GM12878 (cell line): ENCODE results near the gene NSG2. TPM values are rescaled to one million over a fixed set of nuclear protein-coding genes. Genes with fewer than 3 reads are reported as not detected.

ENCODE experiments used
- ATAC-seq: fragments of 200-7000 bp; cut with Tn5 transposase; 3 replicates; pipeline ENCODE4 v1.9.1; 2020; ENCODE audit warnings: mild to moderate bottlenecking, moderate library complexity
- BruUV-seq: library from RNA; stranded (reverse); fragments of 400-500 nt; replicated peaks from 2 replicates; lab custom pipeline; 2021; lab: Mats Ljungman, UMichigan
- CTCF ChIA-PET: fragments of 300-600 bp; sonication (Branson Sonifier 250); formaldehyde crosslinking; extraction: SDS; loops from one replicate; lab custom pipeline; 2021; ENCODE audit warnings: inconsistent platforms; lab: Yijun Ruan, JAX
- POLR2A ChIA-PET: fragments of 350-600 bp; formaldehyde crosslinking; extraction: SDS; loops from one replicate; lab custom pipeline; 2021; ENCODE audit warnings: inconsistent platforms; lab: Charles Lee
- RAD21 ChIA-PET: fragments of 300-600 bp; sonication (Branson Sonifier 250); formaldehyde crosslinking; loops from one replicate; lab custom pipeline; 2023; ENCODE audit warnings: antibody characterized with exemption; ENCODE audit not compliant: unreplicated experiment; lab: Charles Lee
- SMC1A ChIA-PET: fragments of 300-600 bp; sonication (Branson Sonifier 250); formaldehyde crosslinking; loops from one replicate; lab custom pipeline; 2023; ENCODE audit not compliant: unreplicated experiment, uncharacterized antibody; lab: Charles Lee
- DNase-seq: peaks from one replicate; pipeline ENCODE4 v3.0.0-alpha.2; 2011; ENCODE audit warnings: low read depth, low spot score
- FAIRE-seq: peaks from 3 replicates; lab custom pipeline; 2011; peaks lifted over from hg19 to GRCh38; lab: Jason Lieb, UNC
- H2AFZ ChIP-seq: 2 replicates; pipeline ENCODE4 v1.6.0; 2011; ENCODE audit warnings: low read depth, low read length, control low read depth; ENCODE audit not compliant: control insufficient read depth
- H3K27ac ChIP-seq: 2 replicates; pipeline ENCODE4 v1.5.1; 2011; ENCODE audit warnings: control low read depth; ENCODE audit not compliant: control insufficient read depth, insufficient read depth
- H3K27me3 ChIP-seq, 2 experiments: replicated peaks in 1 of 2; 2 replicates each; pipeline versions ENCODE4 v1.6.0 to v1.6.1; 2011; ENCODE audit warnings: low read length in 1 of 2; ENCODE audit not compliant: control insufficient read depth in 2 of 2, insufficient read depth in 2 of 2
- H3K36me3 ChIP-seq, 2 experiments: 2 replicates each; pipeline ENCODE4 v1.5.1; 2011; ENCODE audit warnings: low read length in 1 of 2; ENCODE audit not compliant: control insufficient read depth in 2 of 2, insufficient read depth in 2 of 2
- H3K4me1 ChIP-seq: 2 replicates; pipeline ENCODE4 v1.6.1; 2011; ENCODE audit warnings: mild to moderate bottlenecking, low read length, moderate library complexity, mixed read lengths; ENCODE audit not compliant: control insufficient read depth, insufficient read depth
- H3K4me2 ChIP-seq: 2 replicates; pipeline ENCODE4 v1.6.0; 2011; ENCODE audit warnings: control low read depth; ENCODE audit not compliant: control insufficient read depth, insufficient read depth
- H3K4me3 ChIP-seq: fragments of 200-600 bp; sonication (generic); 2 replicates; pipeline ENCODE4 v1.5.1; 2016
- H3K79me2 ChIP-seq: 2 replicates; pipeline ENCODE4 v1.6.0; 2011; ENCODE audit warnings: low read length; ENCODE audit not compliant: control insufficient read depth, insufficient read depth
- H3K9ac ChIP-seq: 2 replicates; pipeline ENCODE4 v1.8.0; 2011; ENCODE audit warnings: low read length, control low read depth, mixed read lengths; ENCODE audit not compliant: control insufficient read depth, insufficient read depth
- H3K9me3 ChIP-seq: replicated peaks from 3 replicates; pipeline ENCODE4 v1.5.1; 2011; ENCODE audit warnings: mild to moderate bottlenecking, low read length; ENCODE audit not compliant: control insufficient read depth, insufficient read depth
- H4K20me1 ChIP-seq: 2 replicates; pipeline ENCODE4 v1.6.0; 2011; ENCODE audit not compliant: control insufficient read depth, insufficient read depth
- BCL11A ChIP-seq: IDR thresholded peaks from 2 replicates; pipeline ENCODE4 v1.6.1; 2011; ENCODE audit warnings: low read depth, low read length
- CBFB ChIP-seq: IDR thresholded peaks from 2 replicates; pipeline ENCODE4 v1.6.1; 2016; ENCODE audit warnings: antibody characterized with exemption, low read depth
- CBX3 ChIP-seq: fragments of 200-600 bp; sonication (generic); IDR thresholded peaks from 2 replicates; pipeline ENCODE4 v1.6.1; 2016; ENCODE audit warnings: low read depth, borderline replicate concordance
- EGR1 ChIP-seq, 2 experiments: IDR thresholded peaks; 1 replicate in 1 of 2; 2 replicates in 1 of 2; pipeline ENCODE4 v1.6.1; 2011 to 2012; ENCODE audit warnings: low read depth in 2 of 2, low read length in 2 of 2, borderline replicate concordance in 1 of 2, mild to moderate bottlenecking in 1 of 2, moderate library complexity in 1 of 2
- ESRRA ChIP-seq: IDR thresholded peaks from 2 replicates; pipeline ENCODE4 v1.6.1; 2012; ENCODE audit warnings: mild to moderate bottlenecking, low read length, improper control_type of control experiment
- FOXK2 ChIP-seq: fragments of 450-650 bp; IDR thresholded peaks from 2 replicates; pipeline ENCODE4 v1.6.1; 2017; ENCODE audit warnings: mild to moderate bottlenecking, moderate library complexity
- HDGF ChIP-seq: fragments of 450-650 bp; IDR thresholded peaks from 2 replicates; pipeline ENCODE4 v1.6.1; 2016; ENCODE audit warnings: antibody characterized with exemption
- IKZF1 ChIP-seq: fragments of 450-650 bp; conservative IDR thresholded peaks from 2 replicates; pipeline ENCODE4 v1.6.1; 2017; ENCODE audit warnings: antibody characterized with exemption, mild to moderate bottlenecking
- NFYB ChIP-seq: IDR thresholded peaks from 2 replicates; pipeline ENCODE4 v1.6.1; 2011; ENCODE audit warnings: low read depth, mild to moderate bottlenecking, low read length, improper control_type of control experiment, moderate library complexity; ENCODE audit not compliant: insufficient read depth
- PAX8 ChIP-seq: fragments of 450-650 bp; IDR thresholded peaks from 2 replicates; pipeline ENCODE4 v1.6.1; 2017; ENCODE audit warnings: mild to moderate bottlenecking, moderate library complexity
- RB1 ChIP-seq: fragments of 450-650 bp; formaldehyde crosslinking; IDR thresholded peaks from 2 replicates; pipeline ENCODE4 v1.6.1; 2017; ENCODE audit warnings: mild to moderate bottlenecking, borderline replicate concordance
- SREBF2 ChIP-seq: IDR thresholded peaks from 2 replicates; pipeline ENCODE4 v1.6.1; 2012; ENCODE audit warnings: mild to moderate bottlenecking, low read length
- TARDBP ChIP-seq: IDR thresholded peaks from 2 replicates; pipeline ENCODE4 v1.6.1; 2016; ENCODE audit warnings: borderline replicate concordance
- TCF12 ChIP-seq: IDR thresholded peaks from 2 replicates; pipeline ENCODE4 v1.6.1; 2011; ENCODE audit warnings: low read depth, mild to moderate bottlenecking, low read length
- USF2 ChIP-seq: IDR thresholded peaks from 2 replicates; pipeline ENCODE4 v1.6.1; 2011; ENCODE audit warnings: low read depth, low read length, improper control_type of control experiment, borderline replicate concordance
- WGBS: methylation state at CpG from one replicate; pipeline ENCODE4 v1.1.6; 2016; ENCODE audit warnings: low lambda C conversion rate; ENCODE audit not compliant: insufficient replicate concordance, insufficient coverage; ENCODE audit errors: missing lambda C conversion rate; 5-methylcytosine and 5-hydroxymethylcytosine counted together
- in situ Hi-C: fragments of 300-500 bp; cut with MboI; formaldehyde crosslinking; loops from 9 replicates; pipeline ENCODE4 v1.14.3; 2018; ENCODE audit warnings: mixed read lengths
- intact Hi-C: fragments of 100-400 bp; cut with micrococcal nuclease; formaldehyde crosslinking; loops from one replicate; pipeline ENCODE4 v1.14.2; 2022; ENCODE audit not compliant: unreplicated experiment
- polyA plus RNA-seq, 11 experiments: library from polyadenylated mRNA; depleted of rRNA in 4 of 11; unstranded in 6 of 11; stranded (reverse) in 5 of 11; fragments of >200 nt; fragmentation: Nextera tagmentation in 4 of 11; fragmentation: Illumina TruSeq in 1 of 11; extraction: Ambion mirVana in 4 of 11; extraction: Trizol in 1 of 11; gene quantifications; 1 replicate in 1 of 11; 2 replicates in 10 of 11; pipeline versions ENCODE4 v1.2.1 to v1.2.3, GENCODE V29; 2011 to 2016; ENCODE audit warnings: inconsistent platforms in 2 of 11, missing spikeins in 2 of 11, low read depth in 1 of 11
- total RNA-seq, 4 experiments: library from RNA; depleted of rRNA in 3 of 4; stranded (reverse); fragments of >200 nt in 3 of 4; fragmentation: Illumina TruSeq in 1 of 4; extraction: Trizol in 1 of 4; gene quantifications; 2 replicates each; pipeline versions ENCODE4 v1.2.1 to v1.2.3, GENCODE V29; 2013 to 2021
- TF ChIP-seq, protein P1 (sequence below): IDR thresholded peaks from 2 replicates; pipeline ENCODE4 v1.6.1; 2011; ENCODE audit warnings: mild to moderate bottlenecking, low read depth, low read length, moderate library complexity; ENCODE audit not compliant: insufficient replicate concordance

NSG2 gene
- total and polyA plus RNA-seq, 10 of the 15 experiments (the other 5 are each of a cell fraction or from before 2014, with no cell fraction given), result 0.04 to 0.14 TPM; not detected in 8

DNA sequence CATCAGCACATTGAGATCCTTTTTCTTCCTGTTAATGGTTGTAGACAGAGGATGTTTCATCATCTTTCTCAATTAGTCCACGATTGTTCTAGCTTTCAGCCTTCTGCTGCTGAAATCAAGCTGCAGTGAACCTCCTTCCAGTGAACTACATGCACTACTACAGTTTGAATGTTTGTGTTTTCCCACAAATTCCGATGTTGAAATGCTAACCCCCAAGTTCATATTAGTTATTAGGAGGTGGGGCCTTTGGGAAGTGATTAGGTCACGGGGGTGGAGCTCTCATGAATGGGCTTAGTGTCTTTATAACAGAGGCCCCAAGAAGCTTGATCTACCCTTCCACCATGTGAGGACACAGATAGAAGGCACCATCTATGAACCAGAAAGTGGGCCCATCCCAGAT lies 32.9 kb downstream of the NSG2 start:
- H3K4me3 ChIP-seq, result no peak overlapping the region
- in situ Hi-C loops (no loop called here), intact Hi-C loops (no loop called here)
- H3K27ac ChIP-seq, result no peak overlapping the region
- no TSS peak for BruUV-seq
- no peaks in the 10 kb centered on the region for H3K36me3 ChIP-seq
- no peak for DNase-seq
- H3K4me2 ChIP-seq, result no peak overlapping the region
- no peaks in the 10 kb centered on the region for H3K4me1 ChIP-seq
- ChIA-PET SMC1A (no interaction called here), POLR2A (no interaction called here), CTCF (no interaction called here), RAD21 (no interaction called here)
- H3K9ac ChIP-seq, result no peak overlapping the region
- WGBS, result 16% methylated on average over 3 of the region's 3 CpGs
- no peak for FAIRE-seq
- H3K9me3 ChIP-seq, result no peaks in the 10 kb centered on the region
- H3K79me2 ChIP-seq, result no peaks in the 10 kb centered on the region
- H4K20me1 ChIP-seq, result no peaks in the 10 kb centered on the region
- no peak overlapping the region for H2AFZ ChIP-seq
- TF ChIP-seq RB1 (no peak), EGR1 (IDR thresholded peaks at IDR 0.05; ENCODE audit: borderline replicate concordance in 1 of 2, low read depth in 2 of 2, low read length in 2 of 2) (no peak), ESRRA (no peak), USF2 (no peak), SREBF2 (no peak), HDGF (no peak), IKZF1 (no peak)
- no peak for ATAC-seq
- peaks cover 0 to 2% of the 10 kb centered on the region in 2 experiments; a peak in 2 of 4 replicates for H3K27me3 ChIP-seq

GRCh38 chr5:174082286-174082685 lies 36.8 kb downstream of the NSG2 start:
- Histone ChIP-seq H2AFZ (no peak overlapping the region), H3K9me3 (no peaks in the 10 kb centered on the region), H3K4me3 (no peak overlapping the region), H3K79me2 (no peaks in the 10 kb centered on the region), H3K27ac (no peak overlapping the region), H3K4me2 (no peak overlapping the region), H3K27me3 (no peaks in the 10 kb centered on the region), H3K4me1 (no peaks in the 10 kb centered on the region), H3K9ac (no peak overlapping the region), H4K20me1 (no peaks in the 10 kb centered on the region), H3K36me3 (no peaks in the 10 kb centered on the region)
- ATAC-seq (no peak), FAIRE-seq (no peak), DNase-seq (no peak)
- in situ Hi-C loops (no loop called here), intact Hi-C loops (no loop called here)
- ChIA-PET POLR2A (interaction anchor here (0.7 kb wide), 1 partner anchor 527 kb away, joined by 3 read pairs; no protein-coding TSS in a partner anchor), SMC1A (no interaction called here), RAD21 (no interaction called here), CTCF (no interaction called here)
- no TSS peak for BruUV-seq
- WGBS, result 53% methylated on average over 2 of the region's 2 CpGs
- TF ChIP-seq BCL11A, result no peak
- TF ChIP-seq NFYB, result no peak
- no peak for TF ChIP-seq TARDBP
- no peak for TF ChIP-seq PAX8
- TF ChIP-seq TCF12, result no peak
- TF ChIP-seq, protein P1, sequence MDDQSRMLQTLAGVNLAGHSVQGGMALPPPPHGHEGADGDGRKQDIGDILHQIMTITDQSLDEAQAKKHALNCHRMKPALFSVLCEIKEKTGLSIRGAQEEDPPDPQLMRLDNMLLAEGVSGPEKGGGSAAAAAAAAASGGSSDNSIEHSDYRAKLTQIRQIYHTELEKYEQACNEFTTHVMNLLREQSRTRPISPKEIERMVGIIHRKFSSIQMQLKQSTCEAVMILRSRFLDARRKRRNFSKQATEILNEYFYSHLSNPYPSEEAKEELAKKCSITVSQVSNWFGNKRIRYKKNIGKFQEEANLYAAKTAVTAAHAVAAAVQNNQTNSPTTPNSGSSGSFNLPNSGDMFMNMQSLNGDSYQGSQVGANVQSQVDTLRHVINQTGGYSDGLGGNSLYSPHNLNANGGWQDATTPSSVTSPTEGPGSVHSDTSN, result no peak
- no peak for TF ChIP-seq CBX3
- no peak for TF ChIP-seq CBFB
- TF ChIP-seq FOXK2, result no peak
